AG04450 (cell line): ENCODE measurements around the gene RBM15B. TPM values are rescaled to one million over a fixed set of nuclear protein-coding genes. Genes with fewer than 3 reads are reported as not detected.

Experiments
- CTCF ChIA-PET: fragments of 300-600, 350-600 bp; formaldehyde crosslinking; extraction: SDS; loops from one replicate; lab custom pipeline; 2022; ENCODE audit warnings: antibody characterized with exemption, inconsistent platforms; lab: Charles Lee
- POLR2A ChIA-PET: fragments of 350-600 bp; formaldehyde crosslinking; extraction: SDS; loops from one replicate; lab custom pipeline; 2021; ENCODE audit warnings: antibody characterized with exemption, inconsistent platforms; lab: Yijun Ruan, JAX
- DNase-seq: peaks from one replicate; pipeline ENCODE4 v3.0.0-alpha.2; 2011; ENCODE audit warnings: low read depth, low spot score
- H3K27ac ChIP-seq: one replicate; pipeline ENCODE4 v1.5.1; 2012; ENCODE audit warnings: low read depth, low read length, control low read depth
- H3K27me3 ChIP-seq: one replicate; pipeline ENCODE4 v1.6.0; 2012; ENCODE audit warnings: low read length; ENCODE audit not compliant: control insufficient read depth, insufficient read depth
- H3K4me3 ChIP-seq: 2 replicates; pipeline ENCODE4 v1.5.1; 2011; ENCODE audit warnings: mild to moderate bottlenecking, low read depth, low read length, control low read depth
- H3K9me3 ChIP-seq: 2 replicates; pipeline ENCODE4 v1.5.1; 2012; ENCODE audit warnings: low read length; ENCODE audit not compliant: control insufficient read depth, insufficient read depth
- CTCF ChIP-seq: IDR thresholded peaks from 2 replicates; pipeline ENCODE4 v1.5.1; 2011; ENCODE audit warnings: low read depth, low read length, control low read depth, inconsistent platforms
- polyA plus RNA-seq: library from polyadenylated mRNA; depleted of rRNA; stranded (reverse); fragments of >200 nt; gene quantifications from 2 replicates; pipeline ENCODE4 v1.2.3, GENCODE V29; 2011

RBM15B gene
- polyA plus RNA-seq, 1 experiment: 12.5 TPM

DNA sequence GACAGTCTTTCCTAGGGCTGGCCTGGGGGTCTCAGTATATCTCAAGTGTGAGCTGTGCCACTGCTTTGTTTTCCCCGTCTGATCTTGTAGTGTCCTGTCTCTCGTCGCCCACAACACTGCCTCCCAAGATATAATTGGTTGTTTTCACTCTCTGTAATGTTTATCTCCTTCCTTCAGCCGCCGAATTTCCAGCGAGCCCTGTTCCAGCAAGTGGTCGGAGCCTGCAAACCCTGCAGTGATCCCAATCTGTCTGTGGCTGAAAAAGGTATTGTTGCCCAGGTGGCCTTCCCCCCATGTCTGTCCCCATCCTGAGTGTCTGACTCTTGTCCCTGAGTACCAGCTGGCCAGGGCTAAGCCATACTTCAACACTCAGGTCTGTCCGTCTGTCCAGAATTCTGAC is 15.5 kb upstream of the RBM15B start:
- no peak for TF ChIP-seq CTCF

DNA sequence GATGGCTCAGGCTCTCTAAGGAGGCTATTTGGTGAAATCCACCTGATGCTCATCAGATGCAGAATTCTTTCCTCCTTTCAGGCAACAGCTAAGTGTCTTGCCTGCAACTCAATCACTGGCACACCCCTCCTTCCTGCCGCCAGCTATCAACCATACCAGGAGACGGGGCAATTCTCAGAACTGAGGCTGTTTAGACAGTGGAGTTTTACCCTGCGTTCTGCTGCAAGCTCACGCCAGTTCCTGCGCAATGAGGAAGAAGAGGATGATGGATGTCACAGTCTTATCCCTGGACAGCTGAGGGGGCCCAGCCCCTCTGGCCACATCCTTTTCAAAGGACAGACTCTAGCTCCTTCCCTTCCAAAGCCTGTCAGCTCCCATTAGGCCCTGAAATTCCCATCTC is 13.0 kb upstream of the RBM15B start:
- ChIA-PET POLR2A (interaction anchor here (0.5 kb wide), 1 partner anchor 776 kb away, joined by 3 read pairs; no protein-coding TSS in a partner anchor), CTCF (interaction anchor here (1.1 to 6.2 kb wide), 5 partner anchors 12 to 763 kb away, joined by 3 to 47 read pairs (median 8); no protein-coding TSS in a partner anchor)
- no peak overlapping the region for H3K4me3 ChIP-seq
- DNase-seq: no peak
- peaks cover 3% of the 10 kb centered on the region for H3K27me3 ChIP-seq
- H3K9me3 ChIP-seq: no peaks in the 10 kb centered on the region; the same call in 1 of the 2 replicates
- H3K27ac ChIP-seq: no peak overlapping the region
- TF ChIP-seq CTCF: no peak

More for the DNA sequence above, 15.5 kb upstream of the RBM15B start:
- ChIA-PET POLR2A (no interaction called here), CTCF (interaction anchor here (0.5 to 6.2 kb wide), 3 partner anchors 276 to 761 kb away, joined by 3 to 47 read pairs (median 4); no protein-coding TSS in a partner anchor)
- Histone ChIP-seq H3K4me3 (no peak overlapping the region), H3K9me3 (no peaks in the 10 kb centered on the region), H3K27ac (no peak overlapping the region), H3K27me3 (peaks cover 5% of the 10 kb centered on the region)
- DNase-seq: no peak

DNA sequence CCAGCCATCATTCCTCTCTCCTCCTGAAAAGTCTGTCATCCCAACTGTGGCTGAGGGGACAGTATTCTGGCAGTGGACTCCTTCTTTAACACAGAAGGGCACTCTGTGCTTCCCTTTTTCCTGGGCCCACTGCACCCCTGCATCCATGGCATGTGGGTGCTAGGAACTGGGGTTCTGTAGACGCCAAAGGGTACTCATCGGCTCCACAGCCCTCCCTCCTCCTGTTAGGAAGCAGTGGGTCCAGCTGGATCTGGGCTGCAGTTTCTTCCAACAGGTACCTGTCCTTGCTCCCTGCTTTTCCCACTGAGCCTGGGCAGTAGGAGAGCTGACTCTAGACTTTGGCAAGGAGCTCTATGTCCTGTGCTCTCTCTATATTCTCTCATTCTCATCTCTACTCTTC is 12.4 kb upstream of the RBM15B start:
- POLR2A ChIA-PET: no interaction called here

GRCh38 chr3:51379301-51379700 is 11.8 kb upstream of the RBM15B start:
- CTCF ChIA-PET: interaction anchor here (1.0 to 6.2 kb wide), 5 partner anchors 9 to 763 kb away, joined by 3 to 47 read pairs (median 7); partner anchors contain the start of genes MAPKAPK3 and RBM15B
- no peak for TF ChIP-seq CTCF

More for the DNA sequence above, 12.4 kb upstream of the RBM15B start:
- Histone ChIP-seq H3K4me3 (no peak overlapping the region), H3K9me3 (no peaks in the 10 kb centered on the region; the same call in 1 of the 2 replicates), H3K27ac (no peak overlapping the region), H3K27me3 (peaks cover 3% of the 10 kb centered on the region)
- TF ChIP-seq CTCF: no peak
- DNase-seq: no peak
- CTCF ChIA-PET: interaction anchor here (0.5 to 6.2 kb wide), 5 partner anchors 8 to 763 kb away, joined by 3 to 47 read pairs (median 4); partner anchors contain the start of gene MAPKAPK3

DNA sequence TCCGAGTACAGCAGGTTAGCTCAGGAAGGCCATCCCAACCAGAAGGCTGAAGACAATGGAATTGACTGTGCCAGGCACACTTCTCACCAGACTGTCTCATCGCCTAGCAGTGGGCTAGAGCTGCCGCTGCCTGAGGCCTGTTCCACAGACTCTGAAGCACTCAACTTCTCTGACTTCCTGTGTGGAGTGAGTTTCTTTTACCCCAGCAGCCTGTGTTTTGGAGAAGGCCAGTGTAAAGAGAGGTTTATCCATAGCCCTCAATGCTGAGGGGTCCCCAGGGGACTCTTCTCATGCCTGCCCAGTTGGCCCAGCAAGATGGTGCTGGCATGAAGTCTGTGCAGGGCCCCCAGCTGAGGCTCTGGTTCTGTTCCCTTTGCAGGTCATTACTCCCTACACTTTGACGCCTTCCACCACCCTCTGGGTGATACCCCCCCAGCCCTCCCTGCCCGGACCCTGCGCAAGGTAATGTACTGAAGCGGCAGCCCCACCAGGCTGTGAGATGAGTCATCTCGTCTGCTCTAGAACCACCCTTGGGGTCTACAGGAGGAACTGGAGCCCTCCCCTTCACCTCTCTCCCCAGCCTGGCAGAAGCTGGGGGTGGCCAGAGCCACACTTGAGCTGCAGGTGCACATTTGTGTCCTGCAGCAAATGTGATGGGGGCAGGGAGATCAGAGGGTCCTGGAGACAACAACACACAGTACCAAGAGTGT is 11.2 kb upstream of the RBM15B start:
- H3K27me3 ChIP-seq: no peaks in the 10 kb centered on the region
- ChIA-PET CTCF (interaction anchor here (1.0 to 6.2 kb wide), 4 partner anchors 10 to 764 kb away, joined by 3 to 47 read pairs (median 9); partner anchors contain the start of genes MAPKAPK3 and RBM15B), POLR2A (interaction anchor here (0.7 kb wide), 1 partner anchor 717 kb away, joined by 3 read pairs; no protein-coding TSS in a partner anchor)
- H3K4me3 ChIP-seq: no peak overlapping the region
- TF ChIP-seq CTCF: no peak
- DNase-seq: no peak
- H3K9me3 ChIP-seq: no peaks in the 10 kb centered on the region; the same call in 1 of the 2 replicates
- H3K27ac ChIP-seq: no peak overlapping the region

More at GRCh38 chr3:51379301-51379700, 11.8 kb upstream of the RBM15B start:
- DNase-seq: no peak
- Histone ChIP-seq H3K4me3 (no peak overlapping the region), H3K9me3 (no peaks in the 10 kb centered on the region; the same call in 1 of the 2 replicates), H3K27ac (no peak overlapping the region), H3K27me3 (peaks cover 1% of the 10 kb centered on the region)
- POLR2A ChIA-PET: no interaction called here
